ENCODE results near the gene RNF213.

- TF ChIP-seq, protein P1, sequence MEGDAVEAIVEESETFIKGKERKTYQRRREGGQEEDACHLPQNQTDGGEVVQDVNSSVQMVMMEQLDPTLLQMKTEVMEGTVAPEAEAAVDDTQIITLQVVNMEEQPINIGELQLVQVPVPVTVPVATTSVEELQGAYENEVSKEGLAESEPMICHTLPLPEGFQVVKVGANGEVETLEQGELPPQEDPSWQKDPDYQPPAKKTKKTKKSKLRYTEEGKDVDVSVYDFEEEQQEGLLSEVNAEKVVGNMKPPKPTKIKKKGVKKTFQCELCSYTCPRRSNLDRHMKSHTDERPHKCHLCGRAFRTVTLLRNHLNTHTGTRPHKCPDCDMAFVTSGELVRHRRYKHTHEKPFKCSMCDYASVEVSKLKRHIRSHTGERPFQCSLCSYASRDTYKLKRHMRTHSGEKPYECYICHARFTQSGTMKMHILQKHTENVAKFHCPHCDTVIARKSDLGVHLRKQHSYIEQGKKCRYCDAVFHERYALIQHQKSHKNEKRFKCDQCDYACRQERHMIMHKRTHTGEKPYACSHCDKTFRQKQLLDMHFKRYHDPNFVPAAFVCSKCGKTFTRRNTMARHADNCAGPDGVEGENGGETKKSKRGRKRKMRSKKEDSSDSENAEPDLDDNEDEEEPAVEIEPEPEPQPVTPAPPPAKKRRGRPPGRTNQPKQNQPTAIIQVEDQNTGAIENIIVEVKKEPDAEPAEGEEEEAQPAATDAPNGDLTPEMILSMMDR (IDR thresholded peaks at IDR 0.05; ENCODE audit: insufficient read depth, low read depth, low read length): no peak
- no peak for TF ChIP-seq EZH2 (IDR thresholded peaks at IDR 0.05; ENCODE audit: insufficient read depth, low read length)
Measured at GRCh38 chr17:80261895-80262279, 1.2 kb downstream of the RNF213 start.
